Calu3 (cell line): ENCODE data around the gene PTGFRN. TPM values are rescaled to one million over a fixed set of nuclear protein-coding genes. Genes with fewer than 3 reads are reported as not detected.

ENCODE experiments used
- BruUV-seq: library from RNA; stranded (reverse); fragments of 400-500 nt; replicated peaks from 2 replicates; lab custom pipeline; 2021; lab: Mats Ljungman, UMichigan
- CTCF ChIA-PET: fragments of 300-600 bp; sonication (Branson Sonifier 250); formaldehyde crosslinking; loops from one replicate; lab custom pipeline; 2022; ENCODE audit warnings: antibody characterized with exemption; lab: Charles Lee
- DNase-seq: peaks from one replicate; pipeline ENCODE4 v3.0.0; 2022
- H3K27ac Mint-ChIP-seq: one replicate; pipeline ENCODE4 v1.8.0; 2022; ENCODE audit warnings: mixed read lengths; ENCODE audit not compliant: unreplicated experiment
- H3K27me3 Mint-ChIP-seq: one replicate; pipeline ENCODE4 v1.8.0; 2022; ENCODE audit warnings: mixed read lengths; ENCODE audit not compliant: unreplicated experiment
- H3K36me3 Mint-ChIP-seq: one replicate; pipeline ENCODE4 v1.8.0; 2022; ENCODE audit warnings: mild to moderate bottlenecking, moderate library complexity, mixed read lengths; ENCODE audit not compliant: insufficient read depth, unreplicated experiment
- H3K4me1 Mint-ChIP-seq: one replicate; pipeline ENCODE4 v1.8.0; 2022; ENCODE audit warnings: mild to moderate bottlenecking, low read depth, mixed read lengths; ENCODE audit not compliant: unreplicated experiment
- H3K4me3 Mint-ChIP-seq: one replicate; pipeline ENCODE4 v1.8.0; 2022; ENCODE audit warnings: mild to moderate bottlenecking, low read depth, moderate library complexity, mixed read lengths; ENCODE audit not compliant: unreplicated experiment
- H3K9me3 Mint-ChIP-seq: one replicate; pipeline ENCODE4 v1.8.0; 2022; ENCODE audit warnings: low read depth, mixed read lengths; ENCODE audit not compliant: unreplicated experiment
- intact Hi-C: fragments of 100-400 bp; cut with micrococcal nuclease; formaldehyde crosslinking; loops from one replicate; pipeline ENCODE4 v1.10.0; 2022; ENCODE audit not compliant: unreplicated experiment
- total RNA-seq: library from RNA; stranded (reverse); gene quantifications from 2 replicates; pipeline ENCODE4 v1.2.3, GENCODE V29; 2022
- TF ChIP-seq, protein P1 (sequence below): fragments of 200-600 bp; IDR thresholded peaks from one replicate; pipeline ENCODE4 v1.8.0; 2022; ENCODE audit warnings: antibody characterized with exemption; ENCODE audit not compliant: unreplicated experiment

PTGFRN gene
- total RNA-seq, 1 experiment from 2014 or later, result 44.6 TPM

DNA sequence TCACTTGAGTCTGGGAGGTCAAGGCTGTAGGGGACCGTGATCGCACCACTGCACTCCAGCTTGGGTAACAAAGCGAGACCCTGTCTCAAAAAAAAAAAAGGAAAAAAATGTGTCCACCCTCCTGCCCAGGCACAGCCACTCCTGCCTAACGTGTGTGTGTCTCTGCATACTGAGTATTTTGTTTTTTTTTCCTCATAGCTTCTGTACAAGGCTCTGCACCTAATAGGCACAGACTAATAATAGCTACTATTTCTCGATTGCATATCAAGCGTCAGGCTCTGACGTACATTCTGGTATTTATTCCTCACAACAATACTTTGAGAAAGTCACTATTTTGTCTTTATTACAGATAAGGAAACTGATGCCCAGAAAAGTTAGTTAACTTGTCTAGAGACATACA lies 5.0 kb downstream of the PTGFRN start:
- BruUV-seq, result no TSS peak
- TF ChIP-seq, protein P1, sequence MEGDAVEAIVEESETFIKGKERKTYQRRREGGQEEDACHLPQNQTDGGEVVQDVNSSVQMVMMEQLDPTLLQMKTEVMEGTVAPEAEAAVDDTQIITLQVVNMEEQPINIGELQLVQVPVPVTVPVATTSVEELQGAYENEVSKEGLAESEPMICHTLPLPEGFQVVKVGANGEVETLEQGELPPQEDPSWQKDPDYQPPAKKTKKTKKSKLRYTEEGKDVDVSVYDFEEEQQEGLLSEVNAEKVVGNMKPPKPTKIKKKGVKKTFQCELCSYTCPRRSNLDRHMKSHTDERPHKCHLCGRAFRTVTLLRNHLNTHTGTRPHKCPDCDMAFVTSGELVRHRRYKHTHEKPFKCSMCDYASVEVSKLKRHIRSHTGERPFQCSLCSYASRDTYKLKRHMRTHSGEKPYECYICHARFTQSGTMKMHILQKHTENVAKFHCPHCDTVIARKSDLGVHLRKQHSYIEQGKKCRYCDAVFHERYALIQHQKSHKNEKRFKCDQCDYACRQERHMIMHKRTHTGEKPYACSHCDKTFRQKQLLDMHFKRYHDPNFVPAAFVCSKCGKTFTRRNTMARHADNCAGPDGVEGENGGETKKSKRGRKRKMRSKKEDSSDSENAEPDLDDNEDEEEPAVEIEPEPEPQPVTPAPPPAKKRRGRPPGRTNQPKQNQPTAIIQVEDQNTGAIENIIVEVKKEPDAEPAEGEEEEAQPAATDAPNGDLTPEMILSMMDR, result no peak
- intact Hi-C loops, result no loop called here
- no peaks in the 10 kb centered on the region for H3K27me3 Mint-ChIP-seq
- H3K27ac Mint-ChIP-seq, result no peak overlapping the region
- DNase-seq, result no peak
- peaks cover 11% of the 10 kb centered on the region for H3K4me1 Mint-ChIP-seq
- CTCF ChIA-PET, result interaction anchor here (0.6 kb wide), 1 partner anchor 743 kb away, joined by 3 read pairs; no protein-coding TSS in a partner anchor
- H3K9me3 Mint-ChIP-seq, result no peaks in the 10 kb centered on the region
- no peaks in the 10 kb centered on the region for H3K36me3 Mint-ChIP-seq
- H3K4me3 Mint-ChIP-seq, result no peak overlapping the region

DNA sequence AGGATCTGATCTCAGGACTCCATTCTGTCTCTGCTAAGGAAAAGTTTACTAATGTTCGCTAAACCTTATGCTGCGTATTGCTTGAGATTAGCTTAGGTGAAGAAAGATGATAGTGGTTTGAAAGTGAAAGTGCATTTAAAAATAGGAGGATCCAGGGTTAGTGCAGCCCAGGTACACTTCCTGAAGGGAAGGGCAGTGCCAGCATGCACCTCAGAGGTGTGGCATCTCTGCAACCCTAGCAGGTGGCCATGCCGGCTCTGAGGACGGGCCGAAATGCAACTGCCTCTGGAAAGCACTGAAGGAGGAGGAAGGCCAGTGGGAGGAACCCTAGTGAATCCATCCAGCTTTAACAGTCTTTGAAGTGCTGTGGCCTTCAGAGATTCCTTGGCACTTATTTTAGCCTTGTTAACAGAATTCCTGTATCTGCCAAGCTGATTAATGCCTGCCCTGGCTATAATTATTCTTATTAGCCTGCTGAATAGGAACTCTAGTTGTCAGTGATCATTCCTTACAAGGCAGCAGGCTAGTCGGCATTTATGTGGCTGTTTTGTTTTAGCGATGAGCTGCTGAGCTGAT lies 5.5 kb downstream of the PTGFRN start:
- intact Hi-C loops, result no loop called here
- TF ChIP-seq, protein P1, result no peak
- no peaks in the 10 kb centered on the region for H3K36me3 Mint-ChIP-seq
- BruUV-seq, result no TSS peak
- no peak overlapping the region for H3K4me3 Mint-ChIP-seq
- no peaks in the 10 kb centered on the region for H3K9me3 Mint-ChIP-seq
- DNase-seq, result peak; percentile 5
- peaks cover 11% of the 10 kb centered on the region for H3K4me1 Mint-ChIP-seq
- no peaks in the 10 kb centered on the region for H3K27me3 Mint-ChIP-seq
- no peak overlapping the region for H3K27ac Mint-ChIP-seq
- CTCF ChIA-PET, result interaction anchor here (0.6 kb wide), 1 partner anchor 742 kb away, joined by 3 read pairs; no protein-coding TSS in a partner anchor

DNA sequence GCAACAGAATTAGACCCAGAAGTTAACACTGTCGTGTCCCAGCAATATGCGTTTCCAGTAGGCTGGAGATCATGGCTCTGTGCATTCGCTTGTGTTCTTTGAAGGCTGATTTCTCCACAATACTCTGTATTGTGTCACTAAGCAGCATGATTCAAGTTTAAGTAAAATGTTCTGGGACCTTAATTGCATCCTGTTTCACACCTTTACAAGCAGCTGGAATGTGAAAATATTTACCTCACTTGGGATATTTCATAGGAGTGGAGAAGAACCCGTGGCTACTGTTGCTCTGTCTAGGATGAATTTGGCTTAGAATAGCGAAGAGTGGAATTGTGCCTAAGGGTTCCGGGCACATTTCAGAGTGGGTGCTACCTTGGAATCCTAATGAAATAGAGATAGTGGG lies 6.3 kb downstream of the PTGFRN start:
- Mint-ChIP-seq H3K27ac (no peak overlapping the region), H3K4me1 (peaks cover 11% of the 10 kb centered on the region), H3K9me3 (no peaks in the 10 kb centered on the region), H3K36me3 (no peaks in the 10 kb centered on the region), H3K4me3 (no peak overlapping the region), H3K27me3 (no peaks in the 10 kb centered on the region)
- CTCF ChIA-PET, result no interaction called here
- BruUV-seq, result no TSS peak
- TF ChIP-seq, protein P1, result no peak
- DNase-seq, result no peak
- intact Hi-C loops, result no loop called here

DNA sequence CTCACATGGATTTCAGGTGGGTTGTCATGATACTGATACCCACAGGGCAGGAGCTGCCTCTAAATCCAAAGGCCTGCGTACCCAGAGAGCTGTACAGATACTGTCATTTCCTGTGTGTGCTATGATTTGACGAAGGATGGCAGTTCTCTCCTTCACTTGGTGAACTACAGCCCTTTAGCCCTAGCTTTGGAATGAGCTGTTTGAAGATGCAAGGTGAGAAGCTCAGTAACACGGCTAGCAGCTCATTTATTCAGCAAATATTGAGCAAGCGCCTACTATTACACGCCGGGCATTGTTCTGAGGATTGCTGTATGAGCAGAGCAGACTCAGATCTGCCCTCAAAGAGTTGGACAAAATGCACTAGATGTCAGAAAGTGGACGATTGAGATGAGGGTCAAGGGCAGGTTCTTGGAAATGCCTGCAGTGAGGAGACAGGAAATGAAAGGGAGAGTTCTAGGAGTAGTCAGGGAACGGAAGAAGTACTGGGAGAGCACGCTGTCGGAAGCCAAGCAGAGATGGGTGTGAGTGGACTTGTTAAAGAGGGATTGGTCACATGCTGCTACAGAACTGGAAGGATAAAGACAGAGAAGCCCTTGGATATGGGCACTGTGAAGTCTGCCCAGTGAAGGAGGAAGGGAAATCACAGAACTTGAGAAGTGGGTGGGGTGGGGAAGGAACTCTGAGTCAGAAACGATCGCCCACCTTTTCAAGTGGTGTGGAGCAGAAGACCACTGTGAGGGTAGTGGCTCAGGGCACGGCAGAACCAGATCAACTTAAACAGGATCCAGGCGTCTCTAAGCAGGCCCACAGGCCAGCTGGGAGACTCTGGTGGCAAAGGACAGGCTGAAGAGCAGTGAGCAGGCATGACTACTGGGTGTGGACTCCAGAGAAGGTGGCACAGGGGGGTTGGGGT lies 7.1 kb downstream of the PTGFRN start:
- H3K27ac Mint-ChIP-seq, result no peak overlapping the region
- CTCF ChIA-PET, result interaction anchor here (0.7 kb wide), 1 partner anchor 27 kb away, joined by 3 read pairs; no protein-coding TSS in a partner anchor
- no peaks in the 10 kb centered on the region for H3K27me3 Mint-ChIP-seq
- no peak for DNase-seq
- peaks cover 11% of the 10 kb centered on the region for H3K4me1 Mint-ChIP-seq
- no TSS peak for BruUV-seq
- H3K4me3 Mint-ChIP-seq, result no peak overlapping the region
- intact Hi-C loops, result no loop called here
- TF ChIP-seq, protein P1, result no peak
- no peaks in the 10 kb centered on the region for H3K9me3 Mint-ChIP-seq
- H3K36me3 Mint-ChIP-seq, result no peaks in the 10 kb centered on the region
